ENCODE measurements around the gene DCK. TPM values are rescaled to one million over a fixed set of nuclear protein-coding genes. Genes with fewer than 3 reads are reported as not detected.

DCK gene
- total and polyA plus RNA-seq, 4 donors = 5.3 to 24.3 (median 12.3) TPM

DNA sequence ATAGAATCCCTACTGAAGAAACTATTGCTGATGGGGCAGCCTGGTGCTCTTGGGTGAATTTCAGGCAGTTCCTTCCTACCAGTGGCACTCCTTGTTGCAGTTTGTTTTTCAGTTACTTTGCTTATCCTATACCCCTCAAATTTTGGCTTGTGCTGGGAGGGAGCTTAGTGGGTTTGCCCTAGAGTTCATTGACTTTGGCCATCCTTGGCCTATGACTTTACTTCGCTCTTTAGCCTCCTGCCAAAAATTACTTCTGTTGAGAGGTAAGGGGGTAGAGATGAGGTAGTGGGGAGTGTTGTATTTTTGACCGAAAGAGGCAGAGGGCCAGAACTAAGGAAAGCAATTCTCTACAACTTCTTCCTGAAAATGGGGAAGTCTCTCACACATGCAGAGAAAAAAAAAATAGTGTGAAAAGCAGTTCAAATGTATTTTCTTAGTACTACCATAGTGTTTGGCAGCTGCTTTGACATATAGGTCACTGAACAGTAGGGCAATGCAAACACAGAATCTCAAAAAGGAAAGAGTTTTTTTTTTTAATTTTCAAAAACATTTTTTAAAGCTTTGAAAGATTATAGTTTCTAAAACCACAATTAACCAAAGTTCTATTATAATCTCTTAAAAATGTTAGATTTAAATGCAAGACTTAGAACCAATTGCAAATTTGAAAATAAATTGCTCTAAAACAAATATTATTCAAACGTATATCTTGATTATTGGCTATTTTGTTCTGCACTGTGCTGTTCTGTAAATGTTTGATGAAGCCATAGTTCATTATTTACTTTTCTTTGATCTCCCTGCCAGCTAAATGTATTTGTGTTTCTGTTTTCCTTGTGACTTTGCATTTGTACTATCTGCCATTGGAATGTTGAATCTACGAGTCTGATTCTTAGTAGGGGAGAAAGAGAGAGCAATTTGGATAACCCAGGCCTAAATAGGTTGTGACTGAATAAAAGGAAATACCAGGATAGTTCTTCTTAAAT is 73.6 kb downstream of the DCK start:
- Histone ChIP-seq H3K9me3 (ENCODE audit: control insufficient read depth in 4 of 4, insufficient read depth in 3 of 4, low read length in 3 of 4) (no peaks in the 10 kb centered on the region), H3K27ac (ENCODE audit: low read depth in 1 of 2, low read length in 1 of 2) (no peak overlapping the region), H3K9ac (ENCODE audit: insufficient read depth in 1 of 2, low read length in 2 of 2) (no peak overlapping the region), H3K4me1 (ENCODE audit: control insufficient read depth in 5 of 5, insufficient read depth in 5 of 5, low read length in 5 of 5) (peaks cover 0 to 6% (median 0%) of the 10 kb centered on the region in 5 donors), H3K4me3 (no peak overlapping the region), H3K36me3 (ENCODE audit: control insufficient read depth in 4 of 4, insufficient read depth in 4 of 4, low read length in 4 of 4) (no peaks in the 10 kb centered on the region), H3K27me3 (ENCODE audit: control insufficient read depth in 3 of 3, insufficient read depth in 3 of 3, low read length in 2 of 3) (no peaks in the 10 kb centered on the region)
- DNase-seq (peak in 2 of 3 donors; percentile 9 to 34), ATAC-seq (ENCODE audit: insufficient read depth, low FRiP score) (no peak)
- 63 to 64% methylated on average over 4 of the region's 4 CpGs for WGBS, 2 donors
- TF ChIP-seq CTCF (IDR thresholded peaks at IDR 0.05; ENCODE audit: control extremely low read depth, extremely low read depth) = no peak

DNA sequence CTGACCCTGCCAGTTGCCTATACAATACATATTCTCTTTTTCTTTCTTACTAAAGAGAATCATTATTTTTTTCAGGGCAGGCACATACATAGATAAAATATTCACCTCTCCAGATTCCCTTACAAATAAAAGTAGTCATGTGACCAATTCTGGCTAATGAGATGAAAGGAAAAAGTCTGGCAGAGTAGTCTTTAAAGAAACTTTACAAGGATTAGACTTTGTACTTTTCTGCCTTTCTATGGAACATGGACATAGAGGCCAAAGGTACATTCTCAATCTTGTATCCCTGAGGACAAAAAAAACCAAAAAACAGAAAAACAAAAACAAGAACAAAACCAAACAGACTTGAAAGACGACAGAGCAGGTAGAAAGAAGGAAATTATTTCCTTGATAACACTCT is 75.6 kb downstream of the DCK start:
- DNase-seq (no peak), ATAC-seq (ENCODE audit: insufficient read depth, low FRiP score) (no peak)
- no peak overlapping the region for H3K9ac ChIP-seq (ENCODE audit: insufficient read depth in 1 of 2, low read length in 2 of 2)
- no peak overlapping the region for H3K4me3 ChIP-seq
- H3K27ac ChIP-seq (ENCODE audit: low read depth in 1 of 2, low read length in 1 of 2) = no peak overlapping the region
- no peaks in the 10 kb centered on the region for H3K9me3 ChIP-seq (ENCODE audit: control insufficient read depth in 4 of 4, insufficient read depth in 3 of 4, low read length in 3 of 4)
- H3K27me3 ChIP-seq (ENCODE audit: control insufficient read depth in 3 of 3, insufficient read depth in 3 of 3, low read length in 2 of 3) = no peaks in the 10 kb centered on the region
- no peaks in the 10 kb centered on the region for H3K36me3 ChIP-seq (ENCODE audit: control insufficient read depth in 4 of 4, insufficient read depth in 4 of 4, low read length in 4 of 4)
- 67 to 81% methylated on average over 1 of the region's 1 CpG for WGBS, 2 donors
- H3K4me1 ChIP-seq (ENCODE audit: control insufficient read depth in 5 of 5, insufficient read depth in 5 of 5, low read length in 5 of 5) = peaks cover 0 to 6% (median 2%) of the 10 kb centered on the region in 5 donors
- no peak for TF ChIP-seq CTCF (IDR thresholded peaks at IDR 0.05; ENCODE audit: control extremely low read depth, extremely low read depth)

- Histone ChIP-seq H3K27me3 (ENCODE audit: control insufficient read depth in 3 of 3, insufficient read depth in 3 of 3, low read length in 2 of 3) (no peaks in the 10 kb centered on the region), H3K9ac (ENCODE audit: insufficient read depth in 1 of 2, low read length in 2 of 2) (no peak overlapping the region), H3K36me3 (ENCODE audit: control insufficient read depth in 4 of 4, insufficient read depth in 4 of 4, low read length in 4 of 4) (no peaks in the 10 kb centered on the region), H3K4me3 (no peak overlapping the region), H3K27ac (ENCODE audit: low read depth in 1 of 2, low read length in 1 of 2) (no peak overlapping the region), H3K9me3 (ENCODE audit: control insufficient read depth in 4 of 4, insufficient read depth in 3 of 4, low read length in 3 of 4) (no peaks in the 10 kb centered on the region), H3K4me1 (ENCODE audit: control insufficient read depth in 5 of 5, insufficient read depth in 5 of 5, low read length in 5 of 5) (peaks cover 0 to 6% (median 2%) of the 10 kb centered on the region in 5 donors)
- DNase-seq (no peak), ATAC-seq (ENCODE audit: insufficient read depth, low FRiP score) (no peak)
- no peak for TF ChIP-seq CTCF (IDR thresholded peaks at IDR 0.05; ENCODE audit: control extremely low read depth, extremely low read depth)
- WGBS, 2 donors = 73 to 91% methylated on average over 1 of the region's 1 CpG
Measured at GRCh38 chr4:71070015-71070414, 76.6 kb downstream of the DCK start.
